ENCODE measurements around the gene FBXO42. TPM values are rescaled to one million over a fixed set of nuclear protein-coding genes. Genes with fewer than 3 reads are reported as not detected.

FBXO42 gene
- total and polyA plus RNA-seq, 2 experiments from 2014 or later: 6.0 to 20.7 TPM

- TF ChIP-seq ZNF462 (CRISPR knock-in tag; IDR thresholded peaks at IDR 0.05) (no peak), ZNF114 (CRISPR knock-in tag; IDR thresholded peaks at IDR 0.05) (no peak), ETS1 (IDR thresholded peaks at IDR 0.05) (no peak)
Observed at GRCh38 chr1:16252912-16253311, 99.4 kb downstream of the FBXO42 start (continued).

- Histone ChIP-seq H3K9me2 (ENCODE audit: insufficient read depth) (no peaks in the 10 kb centered on the region), H3K79me2 (replicated peaks; ENCODE audit: insufficient read depth) (no peaks in the 10 kb centered on the region), H3K4me1 (ENCODE audit: insufficient read depth) (no peaks in the 10 kb centered on the region), H3F3A (replicated peaks; ENCODE audit: low read depth) (peaks cover 6% of the 10 kb centered on the region; the same call in 1 of the 2 replicates), H3K27me3 (ENCODE audit: insufficient read depth) (no peaks in the 10 kb centered on the region), H3K36me3 (ENCODE audit: insufficient read depth) (peaks cover 8% of the 10 kb centered on the region; the same call in 1 of the 2 replicates), H3K4me2 (no peak overlapping the region), H2AFZ (no peak overlapping the region), H3K4me3 (no peak overlapping the region), H4K20me1 (replicated peaks; ENCODE audit: insufficient read depth) (peaks cover 5% of the 10 kb centered on the region), H3K27ac (ENCODE audit: low read depth) (no peak overlapping the region)
- peaks cover 8% of the 10 kb centered on the region for H3K36me3 Mint-ChIP-seq (ENCODE audit: low read depth)
- ATAC-seq: no peak
- H3K27ac Mint-ChIP-seq: no peak overlapping the region
- H3K4me1 Mint-ChIP-seq: peaks cover under 1% of the 10 kb centered on the region; the same call in 1 of the 3 replicates
- no peak overlapping the region for H3K4me3 Mint-ChIP-seq
- no peaks in the 10 kb centered on the region for H3K27me3 Mint-ChIP-seq (ENCODE audit: insufficient read depth, low read depth, poor library complexity)
- no peak for DNase-seq (ENCODE audit: low spot score)
- no peaks in the 10 kb centered on the region for H3K9me3 Mint-ChIP-seq
- TF ChIP-seq NANOG (IDR thresholded peaks at IDR 0.05; ENCODE audit: borderline replicate concordance) (no peak), STAT1 (IDR thresholded peaks at IDR 0.05; ENCODE audit: unreplicated experiment) (no peak), CTCF (conservative IDR thresholded peaks at IDR 0.05; ENCODE audit: low read depth in 2 of 2) (no peak), POLR2AphosphoS5 (IDR thresholded peaks at IDR 0.05; ENCODE audit: low read depth) (no peak), ZNF114 (CRISPR knock-in tag; IDR thresholded peaks at IDR 0.05) (no peak), EZH2phosphoT487 (IDR thresholded peaks at IDR 0.05; ENCODE audit: unreplicated experiment) (no peak), CREB1 (CRISPR knock-in tag; IDR thresholded peaks at IDR 0.05; ENCODE audit: low read depth) (no peak), REST (IDR thresholded peaks at IDR 0.05; ENCODE audit: unreplicated experiment) (no peak)
Observed at GRCh38 chr1:16251381-16251780, 100.9 kb downstream of the FBXO42 start.
